Measurements from ENCODE around the gene DPP4.

DNA sequence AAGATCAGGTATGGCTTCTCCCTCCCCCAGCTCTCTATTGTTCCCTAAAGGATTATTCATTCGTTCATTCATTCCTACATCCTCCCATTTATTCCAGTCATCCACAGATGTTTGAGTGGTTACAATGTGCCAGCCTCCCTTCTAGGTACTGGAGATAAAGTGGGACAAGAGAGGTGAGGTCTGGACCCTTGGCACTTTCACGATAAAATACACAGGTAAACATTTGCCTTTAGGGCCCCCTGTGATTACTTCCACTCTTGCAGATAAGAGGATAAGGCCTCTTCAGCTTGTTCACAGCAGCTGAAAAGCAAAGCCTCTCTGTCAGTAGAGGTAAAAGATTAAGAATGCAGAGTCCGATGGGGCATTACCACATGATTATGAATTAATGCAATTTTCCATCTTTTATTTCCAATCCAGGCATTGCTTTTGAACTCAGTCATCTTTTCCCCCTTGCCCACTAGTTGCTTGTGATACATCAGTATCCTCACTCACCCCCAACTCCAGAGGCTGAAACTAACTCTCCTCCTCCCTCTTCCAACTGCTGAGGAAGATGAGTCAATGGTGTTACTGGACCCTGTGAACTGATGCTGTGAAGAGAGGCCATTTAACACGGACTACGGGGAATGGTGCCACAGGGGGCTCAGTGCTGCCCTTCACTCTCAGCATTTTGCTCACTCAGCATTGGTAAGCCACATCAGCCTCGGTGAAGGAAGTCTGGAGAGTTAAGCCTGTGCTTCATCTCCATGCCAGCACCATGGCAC lies 1.1 kb upstream of the DPP4 start:
- TF ChIP-seq JUN (IDR thresholded peaks at IDR 0.05; ENCODE audit: borderline replicate concordance, insufficient read depth, insufficient read length, low read depth) (no peak), GATA2 (IDR thresholded peaks at IDR 0.05; ENCODE audit: insufficient read depth, insufficient read length, low read depth, low read length) (no peak), CTCF (IDR thresholded peaks at IDR 0.05; ENCODE audit: extremely low read depth in 1 of 2, insufficient read depth in 1 of 2, low read depth in 1 of 2, low read length in 2 of 2) (no peak), POLR2AphosphoS5 (IDR thresholded peaks at IDR 0.05; ENCODE audit: insufficient read depth, low read depth, low read length) (no peak), MAX (IDR thresholded peaks at IDR 0.05; ENCODE audit: insufficient read depth, insufficient read length) (no peak), EZH2 (IDR thresholded peaks at IDR 0.05; ENCODE audit: borderline replicate concordance, low read depth, low read length, severe bottlenecking) (no peak), POLR2A (IDR thresholded peaks at IDR 0.05; ENCODE audit: low read depth, low read length) (no peak)
